Heart right ventricle (tissue), 16 donors: ENCODE results near the gene METTL9. TPM values are rescaled to one million over a fixed set of nuclear protein-coding genes. Genes with fewer than 3 reads are reported as not detected.

Experiments
- ATAC-seq, 8 donors: fragments of 200-7000 bp; cut with Tn5 transposase; one replicate each; pipeline ENCODE4 v1.9.1; 2020; ENCODE audit warnings: mild to moderate bottlenecking in 8 of 8, moderate library complexity in 8 of 8, moderate number of reproducible peaks in 1 of 8
- DNase-seq, 2 donors: peaks; one replicate each; pipeline ENCODE4 v3.0.0-alpha.2; 2020
- H3K27ac ChIP-seq, 10 donors: fragments of 200-600 bp; sonication (generic) in 2 of 10; one replicate each; pipeline versions ENCODE4 v1.5.0 to v1.8.0; 2020 to 2022; ENCODE audit warnings: mild to moderate bottlenecking in 3 of 10
- H3K27me3 ChIP-seq, 7 donors: fragments of 200-600 bp; one replicate each; pipeline ENCODE4 v1.8.0; 2021 to 2022; ENCODE audit warnings: mild to moderate bottlenecking in 2 of 7
- H3K36me3 ChIP-seq, 9 donors: fragments of 200-600 bp; sonication (generic) in 1 of 9; one replicate each; pipeline versions ENCODE4 v1.5.0 to v1.8.0; 2020 to 2022; ENCODE audit warnings: mild to moderate bottlenecking in 2 of 9
- H3K4me1 ChIP-seq, 9 donors: fragments of 200-600 bp; sonication (generic) in 1 of 9; one replicate each; pipeline versions ENCODE4 v1.5.0 to v1.8.0; 2020 to 2022; ENCODE audit warnings: mild to moderate bottlenecking in 4 of 9
- H3K4me3 ChIP-seq, 10 donors: fragments of 200-600 bp; sonication (generic) in 2 of 10; one replicate each; pipeline versions ENCODE4 v1.5.0 to v1.8.0; 2020 to 2022; ENCODE audit warnings: mild to moderate bottlenecking in 7 of 10, moderate library complexity in 2 of 10
- H3K9me3 ChIP-seq, 11 donors: fragments of 200-600 bp in 10 of 11; sonication (generic) in 2 of 11; one replicate each; pipeline versions ENCODE4 v1.5.0 to v1.8.0; 2013 to 2022; ENCODE audit warnings: mild to moderate bottlenecking in 2 of 11, control low read depth in 1 of 11, moderate library complexity in 1 of 11
- WGBS, 2 donors: extraction: QIAGEN DNeasy Blood & Tissue Kit; methylation state at CpG; one replicate each; pipeline ENCODE4 v1.1.7; 2013; ENCODE audit warnings: inconsistent platforms in 1 of 2; 5-methylcytosine and 5-hydroxymethylcytosine counted together
- intact Hi-C, 10 donors: fragments of 100-400 bp; cut with DNase I; formaldehyde crosslinking; loops; one replicate each; pipeline versions ENCODE4 v1.11.1 to v1.14.2; 2022
- polyA plus RNA-seq, 2 donors: library from polyadenylated mRNA; stranded (reverse); fragments of 200-250 nt; gene quantifications; one replicate each; pipeline ENCODE4 v1.2.3, GENCODE V29; 2013
- total RNA-seq, 10 donors: library from RNA; stranded (reverse); fragmentation: NEBNext Ultra II Directional in 3 of 10; extraction: Animal tissue kit (Norgen Biotek cat#: 25700) in 3 of 10; gene quantifications; one replicate each; pipeline versions ENCODE4 v1.2.1 to v1.2.4, GENCODE V29; 2021 to 2023
- TF ChIP-seq, protein P1 (sequence below), 9 donors: fragments of 200-600 bp; sonication (generic) in 2 of 9; IDR thresholded peaks; one replicate each; pipeline versions ENCODE4 v1.5.0 to v1.8.0; 2021 to 2022; ENCODE audit warnings: antibody characterized with exemption in 9 of 9, mild to moderate bottlenecking in 5 of 9, moderate library complexity in 1 of 9
- donor health status: Arrhythmogenic right ventricular cardiomyopathy.
- donor health status: ischemic (EF 13 %, LVEDD 7.1; RV severe dilation, severe dysfunction).
- donor health status: healthy with polysubstance abuse.
- donor health status: DM: no; HTN: yes; CAD: no.
- donor health status: DM: no; HTN: no; CAD: no.
- donor health status: ischemic (EF 25% LVEDD 6.9; RV normal size, moderate dysfunction).
- donor health status: ischemic (EF 25% LVEDD 5.7; RV mildly dilated, moderate dysfunction).
- donor health status: healthy.
- donor health status: DM: yes; HTN: yes; CAD: no.
- donor health status: Ischemic cardiomyopathy.
- donor health status: ischemic (EF 35%, LVEDD 5.7; RV mildly dilated, moderate dysfunction).
- donor health status: nonischemic (EF 11% LVEDD 7.7; RV severe dilation, severe dysfunction).
- donor health status: DM: yes; HTN: yes; CAD: no.
- donor health status: PGD.
- donor health status: ischemic (EF 29% LVEDD 5.4; RV normal size, mild dysfunction).
- donor health status: nonischemic (EF 23%, LVEDD 6.1; RV moderate dilation, normal function).

The METTL9 gene
- total and polyA plus RNA-seq, 12 donors = 11.9 to 66.0 (median 51.4) TPM

DNA sequence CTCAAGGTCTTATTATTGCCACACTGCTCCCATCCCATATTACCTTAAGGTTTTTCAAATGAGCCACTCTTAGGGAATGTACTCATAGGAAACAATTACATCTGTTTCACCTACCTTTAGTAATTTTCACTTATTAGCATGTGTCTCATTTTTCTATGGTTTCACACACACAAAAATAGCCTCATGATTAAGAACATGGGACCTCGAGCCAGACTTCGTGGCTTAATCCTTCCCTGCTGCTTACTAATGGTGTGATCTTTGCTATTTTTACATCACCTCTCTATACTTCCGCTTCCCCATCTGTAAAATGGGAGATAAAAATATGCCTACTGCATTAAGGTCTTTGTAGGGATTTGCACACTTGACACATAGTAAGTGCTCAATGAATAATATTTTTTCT is 102.9 kb downstream of the METTL9 start:
- Histone ChIP-seq H3K9me3 (no peaks in the 10 kb centered on the region), H3K36me3 (no peaks in the 10 kb centered on the region), H3K27ac (no peak overlapping the region), H3K27me3 (no peaks in the 10 kb centered on the region), H3K4me1 (peaks cover 0 to 7% (median 0%) of the 10 kb centered on the region in 9 donors), H3K4me3 (no peak overlapping the region)
- TF ChIP-seq, protein P1, sequence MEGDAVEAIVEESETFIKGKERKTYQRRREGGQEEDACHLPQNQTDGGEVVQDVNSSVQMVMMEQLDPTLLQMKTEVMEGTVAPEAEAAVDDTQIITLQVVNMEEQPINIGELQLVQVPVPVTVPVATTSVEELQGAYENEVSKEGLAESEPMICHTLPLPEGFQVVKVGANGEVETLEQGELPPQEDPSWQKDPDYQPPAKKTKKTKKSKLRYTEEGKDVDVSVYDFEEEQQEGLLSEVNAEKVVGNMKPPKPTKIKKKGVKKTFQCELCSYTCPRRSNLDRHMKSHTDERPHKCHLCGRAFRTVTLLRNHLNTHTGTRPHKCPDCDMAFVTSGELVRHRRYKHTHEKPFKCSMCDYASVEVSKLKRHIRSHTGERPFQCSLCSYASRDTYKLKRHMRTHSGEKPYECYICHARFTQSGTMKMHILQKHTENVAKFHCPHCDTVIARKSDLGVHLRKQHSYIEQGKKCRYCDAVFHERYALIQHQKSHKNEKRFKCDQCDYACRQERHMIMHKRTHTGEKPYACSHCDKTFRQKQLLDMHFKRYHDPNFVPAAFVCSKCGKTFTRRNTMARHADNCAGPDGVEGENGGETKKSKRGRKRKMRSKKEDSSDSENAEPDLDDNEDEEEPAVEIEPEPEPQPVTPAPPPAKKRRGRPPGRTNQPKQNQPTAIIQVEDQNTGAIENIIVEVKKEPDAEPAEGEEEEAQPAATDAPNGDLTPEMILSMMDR (IDR thresholded peaks at IDR 0.05) = no peak
- ATAC-seq (no peak), DNase-seq (no peak)
- intact Hi-C loops = loop anchor here in 2 of 10 donors (5.0 to 10.0 kb wide), 2 partner anchors 45 to 47 kb away; partner anchors contain the start of gene IGSF6 (in 1 of the 2)
- 74 to 78% methylated on average over 3 of the region's 3 CpGs for WGBS, 2 donors

DNA sequence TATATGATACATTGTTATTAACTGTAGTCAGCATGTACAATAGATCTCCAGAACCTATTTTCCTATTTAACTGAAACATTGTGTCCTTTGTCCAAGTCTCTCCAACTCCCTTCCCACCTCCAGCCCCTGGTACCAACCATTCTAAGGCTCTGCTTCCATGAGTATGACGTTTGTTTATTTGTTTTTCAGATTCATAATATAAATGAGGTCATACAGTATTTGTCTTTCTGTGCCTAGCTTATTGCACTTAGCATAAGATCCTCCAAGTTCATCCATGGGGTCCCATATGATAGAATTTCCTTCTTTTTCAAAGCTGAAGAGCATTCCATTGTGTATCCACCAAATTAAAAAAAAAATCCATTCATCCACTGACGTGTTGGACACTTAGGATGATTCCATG is 103.8 kb downstream of the METTL9 start:
- intact Hi-C loops = loop anchor here in 2 of 10 donors (5.0 to 10.0 kb wide), 2 partner anchors 46 to 48 kb away; partner anchors contain the start of gene IGSF6 (in 1 of the 2)
- WGBS, 2 donors = 53 to 55% methylated on average over 2 of the region's 2 CpGs
- Histone ChIP-seq H3K36me3 (no peaks in the 10 kb centered on the region), H3K9me3 (no peaks in the 10 kb centered on the region), H3K4me1 (peaks cover 0 to 5% (median 0%) of the 10 kb centered on the region in 9 donors), H3K27me3 (peaks cover 0 to 4% (median 0%) of the 10 kb centered on the region in 7 donors), H3K27ac (no peak overlapping the region), H3K4me3 (no peak overlapping the region)
- TF ChIP-seq, protein P1 (IDR thresholded peaks at IDR 0.05) = no peak
- ATAC-seq (no peak), DNase-seq (no peak)

DNA sequence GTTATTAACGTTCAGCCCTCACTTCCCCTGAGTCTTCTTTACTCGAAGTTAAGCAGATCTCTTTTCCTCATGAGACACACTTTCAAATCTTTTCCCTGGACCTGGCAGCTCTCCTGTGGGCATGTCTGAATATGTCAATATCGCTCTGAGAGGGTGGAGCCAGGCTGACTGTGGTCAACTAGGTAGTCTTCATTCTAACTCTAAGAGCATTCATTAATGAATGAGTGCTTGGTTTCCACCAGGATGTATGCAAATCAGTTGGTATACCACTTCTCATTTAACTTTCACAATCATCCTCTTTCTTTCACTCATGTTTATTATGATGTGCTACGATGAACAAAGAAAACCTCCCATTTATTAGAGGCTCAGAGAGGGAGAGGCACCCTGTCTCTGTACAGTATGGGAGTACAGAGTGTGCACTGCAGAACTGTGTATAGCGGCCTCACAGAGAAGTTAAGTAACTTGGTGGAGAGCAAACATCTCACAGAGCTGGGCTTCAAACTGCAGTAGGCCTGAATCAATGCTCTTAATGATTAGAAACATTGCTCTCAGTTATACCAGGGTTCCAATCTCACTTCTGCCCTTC is 104.3 kb downstream of the METTL9 start:
- TF ChIP-seq, protein P1 (IDR thresholded peaks at IDR 0.05) = no peak
- H3K4me3 ChIP-seq = no peak overlapping the region
- ATAC-seq (no peak), DNase-seq (no peak)
- no peaks in the 10 kb centered on the region for H3K36me3 ChIP-seq
- 71 to 72% methylated on average over 5 of the region's 5 CpGs for WGBS, 2 donors
- no peaks in the 10 kb centered on the region for H3K9me3 ChIP-seq
- H3K27ac ChIP-seq = no peak overlapping the region
- intact Hi-C loops = loop anchor here in 2 of 10 donors (5.0 to 10.0 kb wide), 2 partner anchors 46 to 49 kb away; partner anchors contain the start of gene IGSF6 (in 1 of the 2)
- H3K4me1 ChIP-seq = peaks cover 0 to 6% (median 0%) of the 10 kb centered on the region in 9 donors
- peaks cover 0 to 7% (median 0%) of the 10 kb centered on the region in 7 donors for H3K27me3 ChIP-seq

DNA sequence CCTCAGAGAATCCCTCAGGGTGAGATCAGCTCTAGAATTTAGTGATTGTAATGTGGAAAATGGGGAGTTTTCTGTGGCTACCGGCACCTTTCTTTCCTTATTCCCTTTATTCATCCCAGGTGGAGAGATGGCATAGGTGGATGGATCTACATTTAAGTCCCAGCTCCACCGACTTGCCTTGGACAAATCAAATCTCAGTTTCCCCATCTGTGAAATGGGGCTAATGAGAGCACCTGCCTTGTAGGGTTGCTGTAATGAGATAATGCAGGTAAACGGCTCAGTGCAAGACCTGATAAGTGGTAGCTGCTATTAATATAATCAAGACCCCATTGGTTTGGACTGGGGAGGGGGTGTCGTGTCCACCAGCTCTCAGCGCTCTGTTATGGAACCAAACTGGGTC is 104.9 kb downstream of the METTL9 start:
- intact Hi-C loops = loop anchor here in 2 of 10 donors (5.0 to 10.0 kb wide), 2 partner anchors 47 to 49 kb away; partner anchors contain the start of gene IGSF6 (in 1 of the 2)
- peaks cover 0 to 7% (median 0%) of the 10 kb centered on the region in 7 donors for H3K27me3 ChIP-seq
- DNase-seq = no peak
- H3K4me1 ChIP-seq = peaks cover 0 to 7% (median 0%) of the 10 kb centered on the region in 9 donors
- H3K36me3 ChIP-seq = no peaks in the 10 kb centered on the region
- 85 to 87% methylated on average over 5 of the region's 5 CpGs for WGBS, 2 donors
- H3K27ac ChIP-seq = no peak overlapping the region
- TF ChIP-seq, protein P1 (IDR thresholded peaks at IDR 0.05) = no peak
- H3K4me3 ChIP-seq = no peak overlapping the region
- no peaks in the 10 kb centered on the region for H3K9me3 ChIP-seq
- no peak for ATAC-seq
